Fibroblast of gingiva (primary cell): ENCODE measurements around the gene PDE9A.
A peak's percentile ranks its signal among the peaks of the same experiment; 100 is the strongest.
"Not testable (repeated sequence)": the region's sequence is repeated elsewhere in the genome, so short reads cannot be mapped to it uniquely, and the experiment has no call there.

ENCODE experiments used
- DNase-seq: peaks from one replicate; pipeline ENCODE4 v3.0.0-alpha.2; 2011; ENCODE audit warnings: low read depth

PDE9A gene

DNA sequence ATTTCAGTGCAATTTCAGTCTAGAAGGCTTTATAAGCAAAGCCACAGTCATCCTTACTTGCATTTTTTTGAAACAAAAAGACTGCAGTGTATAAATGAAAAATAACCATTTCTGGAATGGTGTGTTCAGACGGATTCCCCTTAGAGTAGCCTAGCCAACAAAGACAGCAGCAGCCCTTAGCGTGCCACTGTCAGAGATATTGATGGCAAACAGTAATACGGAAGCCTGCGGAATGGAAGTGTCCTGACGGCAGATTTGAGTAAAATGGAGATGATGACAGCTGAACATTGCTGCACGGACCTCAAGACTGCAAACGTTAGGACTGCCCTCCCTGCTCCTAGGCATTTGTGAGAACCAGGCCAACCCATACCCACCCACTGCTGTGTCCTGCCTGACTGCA lies 54.7 kb downstream of the PDE9A start:
- no peak for DNase-seq

GRCh38 chr21:42708916-42709315 lies 55.5 kb downstream of the PDE9A start:
- not testable (repeated sequence) for DNase-seq

- DNase-seq: no peak
These were observed 58.2 kb downstream of the PDE9A start for GRCh38 chr21:42711667-42712066.

DNA sequence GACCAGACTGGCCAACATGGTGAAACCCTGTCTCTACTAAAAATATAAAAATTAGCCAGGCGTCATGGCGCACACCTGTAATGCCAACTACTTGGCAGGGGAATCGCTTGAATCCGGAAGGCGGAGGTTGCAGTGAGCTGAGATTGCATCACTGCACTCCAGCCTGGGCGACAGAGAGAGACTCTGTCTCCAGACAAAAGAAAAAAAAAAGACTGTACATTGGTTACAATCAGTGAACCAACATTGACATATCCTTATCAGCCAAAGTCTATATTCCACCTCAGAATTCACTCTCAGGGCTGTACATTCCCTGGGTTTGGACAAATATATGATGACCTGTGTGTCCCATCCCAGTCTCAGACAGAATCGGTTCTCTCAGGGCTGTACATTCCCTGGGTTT lies 62.0 kb downstream of the PDE9A start:
- DNase-seq: not testable (repeated sequence)

DNA sequence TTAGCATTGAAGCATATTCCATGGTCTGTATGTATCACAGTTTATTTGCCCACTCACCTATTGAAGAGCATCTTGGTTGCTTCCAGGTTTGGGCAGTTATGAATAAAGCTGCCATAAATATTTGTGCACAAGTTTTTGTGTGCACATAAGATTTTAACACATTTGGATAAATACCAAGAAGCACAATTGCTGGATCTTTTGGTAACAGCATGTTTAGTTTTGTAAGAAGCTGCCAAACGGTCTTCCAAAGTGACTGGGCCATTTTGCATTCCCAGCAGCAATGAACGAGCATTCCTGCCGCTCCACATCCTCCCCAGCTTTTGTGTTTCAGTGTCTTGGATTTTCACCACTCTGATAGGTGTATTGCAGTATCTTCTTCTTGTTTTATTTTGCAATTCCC lies 62.7 kb downstream of the PDE9A start:
- no peak for DNase-seq

DNA sequence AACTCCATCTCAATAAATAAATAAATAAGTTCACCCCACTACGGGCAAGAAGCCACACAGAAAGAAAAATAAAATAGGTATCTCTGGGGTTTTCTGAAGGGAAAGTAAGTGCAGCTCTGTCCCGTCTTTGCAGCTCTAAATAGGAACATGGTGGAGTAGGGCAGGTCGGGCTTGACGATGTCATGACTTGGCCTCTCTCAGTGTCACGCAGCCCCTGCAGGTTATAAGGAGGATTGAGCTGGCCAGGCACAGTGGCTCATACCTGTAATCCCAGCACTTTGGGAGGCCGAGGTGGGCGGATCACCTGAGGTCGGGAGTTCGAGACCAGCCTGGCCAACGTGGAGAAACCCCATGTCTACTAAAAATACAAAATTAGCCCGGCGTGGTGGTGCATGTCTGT lies 67.1 kb downstream of the PDE9A start:
- DNase-seq: not testable (repeated sequence)

DNA sequence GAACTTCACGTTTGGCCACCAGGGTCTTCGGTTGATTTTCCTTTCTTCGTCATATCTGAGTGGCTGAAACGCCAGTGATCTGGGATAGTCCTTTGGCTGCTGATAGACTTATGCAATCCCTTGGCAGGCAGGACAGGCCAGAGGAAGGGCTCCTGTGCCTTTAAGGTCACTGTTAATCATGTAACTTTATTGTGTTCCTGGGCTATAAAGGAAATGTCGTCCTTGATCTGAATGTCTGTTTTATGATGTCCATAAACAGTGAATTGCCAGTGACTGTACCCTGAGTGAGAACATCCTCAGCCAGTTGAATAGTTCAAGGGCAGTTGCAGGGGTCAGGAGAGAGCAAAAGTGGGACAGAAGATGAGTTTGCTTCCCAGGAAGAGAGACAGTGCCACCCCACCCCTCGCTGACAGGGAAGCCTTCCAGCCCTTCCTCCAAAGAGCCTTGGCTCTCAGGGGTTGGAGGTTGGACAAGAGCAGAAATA lies 68.0 kb downstream of the PDE9A start:
- peak; percentile 24 for DNase-seq

- DNase-seq: no peak
These were observed 68.7 kb downstream of the PDE9A start for GRCh38 chr21:42722153-42722552.

GRCh38 chr21:42722808-42723473 lies 69.5 kb downstream of the PDE9A start:
- no peak for DNase-seq

GRCh38 chr21:42724226-42724920 lies 71.0 kb downstream of the PDE9A start:
- peak; percentile 94 for DNase-seq

GRCh38 chr21:42725416-42725930 lies 72.1 kb downstream of the PDE9A start:
- DNase-seq: no peak

GRCh38 chr21:42731264-42732032 lies 78.0 kb downstream of the PDE9A start:
- DNase-seq: no peak

DNA sequence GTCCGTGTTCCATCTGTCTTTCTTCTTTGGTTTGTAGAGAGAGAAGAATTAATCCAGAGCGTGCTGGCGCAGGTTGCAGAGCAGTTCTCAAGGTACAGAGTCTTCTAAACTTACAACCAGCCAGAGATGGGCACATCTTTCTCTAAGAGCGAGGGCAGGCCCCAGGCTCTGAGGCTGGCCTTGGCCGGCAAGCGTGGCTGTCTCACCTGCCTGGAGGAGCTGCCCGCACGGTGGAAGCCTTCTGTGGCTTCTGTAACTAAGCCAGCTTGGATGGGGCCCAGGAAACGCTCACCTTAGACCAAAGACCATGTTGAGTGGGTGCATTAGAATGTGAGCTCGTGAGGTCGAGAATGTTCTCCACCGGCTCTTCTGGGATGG lies 78.6 kb downstream of the PDE9A start:
- DNase-seq: no peak

- DNase-seq: no peak
These were observed 79.7 kb downstream of the PDE9A start for GRCh38 chr21:42733037-42733627.

DNA sequence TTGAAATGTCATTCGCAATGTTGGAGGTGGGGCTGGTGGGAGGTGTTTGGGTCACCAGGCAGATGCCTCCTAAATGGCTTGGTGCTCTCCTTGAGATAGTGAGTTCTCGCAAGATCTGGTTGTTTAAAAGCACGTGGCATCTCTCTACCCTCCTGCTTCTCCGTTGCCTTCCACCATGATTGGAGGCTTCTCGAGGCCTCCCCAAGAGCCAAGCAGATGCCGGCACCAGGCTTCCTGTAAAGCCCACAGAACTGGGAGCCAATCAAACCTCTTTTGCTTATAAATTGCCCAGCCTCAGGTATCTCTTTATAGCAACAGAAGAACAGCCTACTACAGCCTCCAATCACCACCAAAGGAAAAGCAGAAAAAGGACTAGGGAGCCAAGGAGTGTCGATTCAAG lies 80.5 kb downstream of the PDE9A start:
- DNase-seq: no peak

- no peak for DNase-seq
These were observed 81.0 kb downstream of the PDE9A start for GRCh38 chr21:42734323-42734971.

DNA sequence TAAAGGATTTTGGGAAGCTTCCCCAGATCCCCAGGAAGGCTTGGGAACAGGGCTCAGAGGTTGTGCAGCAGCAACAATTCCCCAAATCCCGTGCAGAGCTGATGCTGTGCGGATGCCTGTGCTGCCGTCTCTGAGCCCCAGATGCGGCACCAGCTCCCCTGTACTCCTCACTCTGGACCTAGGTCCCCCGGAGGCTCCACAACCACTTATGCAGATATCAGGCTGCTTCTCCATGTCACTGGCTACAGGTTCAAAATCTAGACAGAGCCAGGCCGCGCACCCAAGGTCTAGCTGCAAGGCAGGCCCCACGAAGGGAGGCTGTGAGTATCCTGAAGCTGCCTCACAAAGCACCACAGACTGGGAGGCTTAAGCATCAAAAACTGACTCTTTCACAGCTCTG lies 81.6 kb downstream of the PDE9A start:
- no peak for DNase-seq

GRCh38 chr21:42735944-42736343 lies 82.5 kb downstream of the PDE9A start:
- DNase-seq: no peak

GRCh38 chr21:42736646-42737350 lies 83.4 kb downstream of the PDE9A start:
- DNase-seq: no peak

DNA sequence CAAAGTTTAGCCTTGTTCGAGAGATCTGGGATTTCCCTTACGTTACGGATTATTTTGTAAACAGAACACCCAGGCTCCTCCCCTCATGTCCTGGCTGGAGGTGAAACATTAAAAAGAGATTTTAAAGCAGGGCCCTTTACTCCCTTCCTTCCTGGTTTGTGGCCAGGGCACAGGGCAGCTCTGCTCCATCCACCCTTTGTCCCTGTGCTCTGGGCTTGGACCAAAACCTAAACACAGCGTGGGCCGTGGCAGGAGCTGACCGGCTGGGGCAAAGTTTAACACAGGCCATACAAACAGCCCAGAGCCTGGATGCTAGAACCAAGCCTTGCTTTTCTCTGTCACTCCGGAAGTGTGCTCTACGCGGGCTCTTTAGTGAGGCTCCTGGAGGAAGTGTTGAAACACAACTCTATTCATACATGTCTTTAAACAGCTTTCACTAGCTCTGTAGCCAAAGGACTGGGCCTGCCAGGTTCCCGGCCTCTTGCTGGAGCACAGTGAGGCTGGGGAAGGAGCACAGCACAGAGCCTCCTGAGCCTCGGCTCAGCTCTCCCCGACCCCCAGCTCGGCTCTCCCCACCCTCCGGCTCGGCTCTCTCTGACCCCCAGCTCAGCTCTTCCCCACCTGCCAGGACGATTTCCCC lies 84.7 kb downstream of the PDE9A start:
- no peak for DNase-seq
